Stimulated activated effector memory CD8-positive, alpha-beta T cell treated with anti-CD3 and anti-CD28 coated beads, Interleukin-12 subunit alpha, Interleukin-12 subunit beta, amount 100 ng/mL, for 72 hours (primary cell): ENCODE data around the gene TRIM26.

Experiments used
- ATAC-seq: fragments of 150-1000 bp; cut with Tn5 transposase; 2 replicates; pipeline ENCODE4 v1.10.0; 2021
- DNase-seq, 2 donors: peaks; one replicate each; pipeline ENCODE4 v3.0.0; 2021 to 2022; ENCODE audit warnings: low spot score in 2 of 2
- H3K27ac Mint-ChIP-seq: one replicate; pipeline ENCODE4 v1.8.0; 2022; ENCODE audit warnings: mild to moderate bottlenecking, mixed read lengths
- H3K36me3 Mint-ChIP-seq: one replicate; pipeline ENCODE4 v1.8.0; 2022; ENCODE audit warnings: mild to moderate bottlenecking, mixed read lengths
- H3K4me1 Mint-ChIP-seq: one replicate; pipeline ENCODE4 v1.8.0; 2022; ENCODE audit warnings: mixed read lengths
- H3K4me3 Mint-ChIP-seq: one replicate; pipeline ENCODE4 v1.8.0; 2022; ENCODE audit warnings: mild to moderate bottlenecking, mixed read lengths
- H3K9me3 Mint-ChIP-seq: one replicate; pipeline ENCODE4 v1.8.0; 2022; ENCODE audit warnings: mixed read lengths

TRIM26 gene

GRCh38 chr6:30219244-30219643, 6.0 kb upstream of the TRIM26 start:
- Mint-ChIP-seq H3K27ac (no peak overlapping the region), H3K9me3 (peaks cover 4% of the 10 kb centered on the region), H3K4me3 (no peak overlapping the region)

GRCh38 chr6:30216096-30216495, 2.9 kb upstream of the TRIM26 start:
- ATAC-seq: no peak
- Mint-ChIP-seq H3K4me1 (peaks cover 39% of the 10 kb centered on the region), H3K9me3 (no peaks in the 10 kb centered on the region), H3K36me3 (peaks cover 25% of the 10 kb centered on the region), H3K4me3 (peak overlapping the region; percentile 95), H3K27ac (no peak overlapping the region)
- DNase-seq: no peak

More at GRCh38 chr6:30219244-30219643, 6.0 kb upstream of the TRIM26 start:
- ATAC-seq (peak; percentile 58), DNase-seq (peak in 1 of 2 donors; percentile 66)
- Mint-ChIP-seq H3K36me3 (no peaks in the 10 kb centered on the region), H3K4me1 (peaks cover 14% of the 10 kb centered on the region)

DNA sequence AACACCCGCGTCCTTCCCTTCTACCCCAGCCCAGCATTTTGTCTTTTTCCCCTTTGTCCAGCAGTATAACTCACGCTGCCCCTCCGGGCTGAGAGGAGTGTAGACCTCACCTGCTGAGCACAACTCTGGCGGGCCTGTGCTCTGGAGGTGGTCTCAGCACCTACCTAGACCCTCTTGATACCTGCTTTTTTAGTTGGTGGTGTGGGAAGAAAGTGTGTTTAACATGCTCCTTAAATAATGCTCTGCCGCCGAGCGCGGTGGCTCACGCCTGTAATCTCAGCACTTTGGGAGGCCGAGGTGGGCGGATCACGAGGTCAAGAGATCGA, 1.4 kb upstream of the TRIM26 start:
- peaks cover 53% of the 10 kb centered on the region for H3K4me1 Mint-ChIP-seq
- peak overlapping the region; percentile 99 for H3K27ac Mint-ChIP-seq
- H3K9me3 Mint-ChIP-seq: no peaks in the 10 kb centered on the region
- ATAC-seq (no peak), DNase-seq (no peak)
- H3K36me3 Mint-ChIP-seq: peaks cover 35% of the 10 kb centered on the region
- peak overlapping the region; percentile 95 for H3K4me3 Mint-ChIP-seq

- peak; percentile 76 for ATAC-seq
- peaks cover 54% of the 10 kb centered on the region for H3K4me1 Mint-ChIP-seq
Observed at GRCh38 chr6:30213957-30214656, 901 bp upstream of the TRIM26 start.

DNA sequence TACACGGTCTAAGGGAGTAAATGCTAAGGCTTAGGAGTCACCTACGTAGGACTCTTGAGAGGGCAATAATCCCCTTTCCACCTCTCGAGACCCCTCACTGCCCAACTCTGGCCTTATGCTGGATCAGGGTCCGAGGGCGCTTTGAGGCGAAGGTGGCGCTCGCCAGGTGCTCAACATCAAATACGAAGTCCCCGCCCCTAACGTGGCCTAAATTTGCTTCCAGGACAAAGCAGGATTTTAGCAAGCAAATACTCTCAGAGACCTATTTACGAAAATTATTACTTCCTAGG, 406 bp upstream of the TRIM26 start:
- Mint-ChIP-seq H3K36me3 (peaks cover 42% of the 10 kb centered on the region), H3K4me1 (peaks cover 59% of the 10 kb centered on the region), H3K27ac (peak overlapping the region; percentile 99), H3K4me3 (peak overlapping the region; percentile 95), H3K9me3 (no peaks in the 10 kb centered on the region)
- DNase-seq (no peak), ATAC-seq (no peak)

More at GRCh38 chr6:30213957-30214656, 901 bp upstream of the TRIM26 start:
- Mint-ChIP-seq H3K36me3 (peaks cover 37% of the 10 kb centered on the region), H3K27ac (peak overlapping the region; percentile 99), H3K9me3 (no peaks in the 10 kb centered on the region), H3K4me3 (peak overlapping the region; percentile 95)
- DNase-seq: peak; percentile 63 to 88

GRCh38 chr6:30211899-30212298, 1.3 kb downstream of the TRIM26 start:
- Mint-ChIP-seq H3K36me3 (peaks cover 53% of the 10 kb centered on the region), H3K9me3 (no peaks in the 10 kb centered on the region), H3K4me1 (peaks cover 76% of the 10 kb centered on the region), H3K4me3 (peak overlapping the region; percentile 95), H3K27ac (peak overlapping the region; percentile 99)
- no peak for ATAC-seq
- DNase-seq: no peak

DNA sequence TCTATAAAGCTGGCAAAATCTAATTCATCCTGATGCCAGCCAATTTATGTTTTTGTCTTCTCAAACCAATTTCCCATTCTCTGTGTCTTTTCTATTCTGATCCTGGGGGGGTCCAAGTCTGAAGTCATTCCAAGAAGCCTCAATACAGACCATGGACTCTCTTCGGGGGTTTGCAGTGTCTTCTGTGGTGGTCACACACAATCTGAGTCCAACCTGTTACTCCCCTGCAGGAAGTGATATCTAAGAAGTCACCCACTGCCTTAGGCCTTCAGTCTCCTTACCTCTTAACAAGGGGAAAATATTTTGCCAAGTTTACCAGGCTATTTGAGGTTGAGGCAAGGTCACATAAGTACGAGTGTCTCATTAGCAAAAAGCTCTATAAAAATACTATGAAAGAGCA, 1.9 kb downstream of the TRIM26 start:
- H3K36me3 Mint-ChIP-seq: peaks cover 56% of the 10 kb centered on the region
- H3K27ac Mint-ChIP-seq: peak overlapping the region; percentile 83
- H3K9me3 Mint-ChIP-seq: no peaks in the 10 kb centered on the region
- ATAC-seq: no peak
- DNase-seq: no peak
- H3K4me1 Mint-ChIP-seq: peaks cover 82% of the 10 kb centered on the region
- H3K4me3 Mint-ChIP-seq: peak overlapping the region; percentile 95

DNA sequence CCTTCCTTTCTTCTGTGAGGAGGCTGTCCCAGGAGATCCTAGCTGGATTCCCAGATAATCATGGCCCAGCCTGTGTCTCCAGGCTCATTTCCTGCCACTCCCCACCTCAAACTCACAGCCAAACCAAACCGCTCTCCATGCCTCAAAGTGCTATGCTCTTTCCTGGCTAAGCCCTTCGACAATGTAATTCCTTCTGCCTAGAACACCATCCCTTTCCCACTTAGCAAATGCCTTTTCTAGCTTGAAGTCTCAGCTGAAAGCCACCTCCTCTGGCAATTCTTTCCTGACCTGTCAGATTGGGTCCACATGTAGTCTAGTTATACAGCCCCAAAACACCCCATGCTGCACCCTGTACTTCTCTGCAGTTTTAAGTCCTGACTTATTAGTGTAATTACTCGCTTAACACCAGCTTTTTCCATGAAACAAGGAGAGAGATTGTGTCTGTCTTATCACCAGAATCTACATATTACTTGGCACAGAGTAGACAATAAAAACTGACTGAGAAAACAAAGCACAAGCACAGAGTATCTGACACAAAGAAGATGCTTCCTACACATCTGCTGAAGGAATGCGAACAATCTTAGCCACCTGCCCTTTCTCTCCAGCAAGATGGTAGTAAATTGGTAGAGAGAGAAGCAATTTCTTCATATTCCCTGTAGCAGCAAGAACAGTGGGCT, 5.4 kb downstream of the TRIM26 start:
- peak overlapping the region; percentile 69 for H3K27ac Mint-ChIP-seq

DNA sequence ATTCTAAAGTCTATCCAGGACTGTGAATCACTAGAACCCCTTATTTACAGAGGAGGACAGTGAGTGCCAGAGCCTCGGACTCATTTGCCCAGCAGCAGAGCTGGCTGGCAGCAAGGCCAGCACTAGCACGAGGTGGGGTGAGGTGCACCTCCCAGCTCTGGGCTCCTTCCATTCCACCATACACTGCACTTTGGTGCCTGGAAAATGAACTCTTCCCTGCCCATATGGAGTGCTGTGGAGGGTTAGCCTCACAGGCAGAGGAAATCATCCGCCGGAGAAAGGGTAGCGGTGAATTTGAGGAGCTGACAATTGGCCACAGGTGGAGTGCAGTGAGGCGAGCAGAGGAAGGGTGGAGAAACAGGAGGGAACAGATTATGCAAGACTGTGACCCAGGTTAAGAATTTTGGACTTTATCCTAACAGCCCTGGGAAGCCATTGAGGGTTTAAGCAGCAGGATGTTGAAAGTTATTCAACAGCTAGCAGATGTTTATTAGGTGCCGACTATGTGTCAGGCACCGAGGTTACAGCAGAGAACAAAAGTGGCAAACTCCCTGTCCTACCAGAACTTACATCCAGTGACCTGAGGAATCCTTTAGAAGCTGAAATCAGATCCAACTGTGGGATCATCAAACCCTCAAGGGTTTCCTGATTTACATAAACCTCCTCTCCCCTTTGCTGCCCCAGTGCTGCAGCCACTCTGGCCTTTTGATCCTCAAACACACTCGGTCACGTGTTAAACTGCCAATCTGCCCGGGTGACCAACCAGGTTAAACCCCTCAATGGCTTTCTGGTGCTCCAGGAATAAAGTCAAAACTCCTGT, 6.2 kb downstream of the TRIM26 start:
- H3K9me3 Mint-ChIP-seq: no peaks in the 10 kb centered on the region
- peaks cover 73% of the 10 kb centered on the region for H3K4me1 Mint-ChIP-seq
- peaks cover 72% of the 10 kb centered on the region for H3K36me3 Mint-ChIP-seq
- DNase-seq (no peak), ATAC-seq (no peak)
- peak overlapping the region; percentile 69 for H3K27ac Mint-ChIP-seq
- no peak overlapping the region for H3K4me3 Mint-ChIP-seq

More for the DNA sequence above, 5.4 kb downstream of the TRIM26 start:
- peaks cover 78% of the 10 kb centered on the region for H3K4me1 Mint-ChIP-seq
- H3K36me3 Mint-ChIP-seq: peaks cover 72% of the 10 kb centered on the region
- ATAC-seq (no peak), DNase-seq (no peak)
- no peak overlapping the region for H3K4me3 Mint-ChIP-seq
- H3K9me3 Mint-ChIP-seq: no peaks in the 10 kb centered on the region

- Mint-ChIP-seq H3K4me1 (peaks cover 64% of the 10 kb centered on the region), H3K9me3 (no peaks in the 10 kb centered on the region), H3K4me3 (no peak overlapping the region), H3K36me3 (peaks cover 75% of the 10 kb centered on the region), H3K27ac (peak overlapping the region; percentile 67)
- no peak for ATAC-seq
- DNase-seq: no peak
Observed at GRCh38 chr6:30206152-30206551, 7.1 kb downstream of the TRIM26 start.

- Mint-ChIP-seq H3K4me1 (peaks cover 56% of the 10 kb centered on the region), H3K4me3 (no peak overlapping the region), H3K9me3 (no peaks in the 10 kb centered on the region), H3K36me3 (peaks cover 83% of the 10 kb centered on the region), H3K27ac (no peak overlapping the region)
- DNase-seq: no peak
- ATAC-seq: no peak
Observed at GRCh38 chr6:30204116-30204515, 9.1 kb downstream of the TRIM26 start.

DNA sequence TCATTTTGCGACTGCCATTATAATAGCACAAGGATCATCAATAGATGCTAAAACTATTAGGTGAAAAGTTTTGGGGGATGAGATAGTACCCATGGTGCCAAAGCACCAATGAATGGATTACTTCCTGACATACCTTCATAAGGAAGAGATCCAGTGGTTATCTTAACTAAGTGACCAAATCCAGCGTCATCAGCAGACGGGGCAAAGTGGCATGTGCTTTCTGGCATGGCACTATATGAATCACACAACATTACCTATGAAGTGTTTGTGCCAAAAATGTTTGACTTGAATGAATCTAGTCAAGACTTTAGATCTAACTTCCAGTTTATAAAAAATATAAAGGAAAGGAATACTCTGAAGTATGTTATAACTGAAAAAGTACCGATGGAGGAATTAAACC, 10.8 kb downstream of the TRIM26 start:
- ATAC-seq: no peak
- peaks cover 87% of the 10 kb centered on the region for H3K36me3 Mint-ChIP-seq
- H3K4me3 Mint-ChIP-seq: no peak overlapping the region
- no peaks in the 10 kb centered on the region for H3K9me3 Mint-ChIP-seq
- H3K27ac Mint-ChIP-seq: no peak overlapping the region
- H3K4me1 Mint-ChIP-seq: peaks cover 40% of the 10 kb centered on the region
- no peak for DNase-seq

- no peak for ATAC-seq
- H3K27ac Mint-ChIP-seq: peak overlapping the region; percentile 62
- H3K36me3 Mint-ChIP-seq: peaks cover 91% of the 10 kb centered on the region
- H3K4me1 Mint-ChIP-seq: peaks cover 31% of the 10 kb centered on the region
- no peak overlapping the region for H3K4me3 Mint-ChIP-seq
- H3K9me3 Mint-ChIP-seq: no peaks in the 10 kb centered on the region
- peak in 1 of 2 donors; percentile 43 for DNase-seq
Observed at GRCh38 chr6:30200551-30201281, 12.5 kb downstream of the TRIM26 start.

DNA sequence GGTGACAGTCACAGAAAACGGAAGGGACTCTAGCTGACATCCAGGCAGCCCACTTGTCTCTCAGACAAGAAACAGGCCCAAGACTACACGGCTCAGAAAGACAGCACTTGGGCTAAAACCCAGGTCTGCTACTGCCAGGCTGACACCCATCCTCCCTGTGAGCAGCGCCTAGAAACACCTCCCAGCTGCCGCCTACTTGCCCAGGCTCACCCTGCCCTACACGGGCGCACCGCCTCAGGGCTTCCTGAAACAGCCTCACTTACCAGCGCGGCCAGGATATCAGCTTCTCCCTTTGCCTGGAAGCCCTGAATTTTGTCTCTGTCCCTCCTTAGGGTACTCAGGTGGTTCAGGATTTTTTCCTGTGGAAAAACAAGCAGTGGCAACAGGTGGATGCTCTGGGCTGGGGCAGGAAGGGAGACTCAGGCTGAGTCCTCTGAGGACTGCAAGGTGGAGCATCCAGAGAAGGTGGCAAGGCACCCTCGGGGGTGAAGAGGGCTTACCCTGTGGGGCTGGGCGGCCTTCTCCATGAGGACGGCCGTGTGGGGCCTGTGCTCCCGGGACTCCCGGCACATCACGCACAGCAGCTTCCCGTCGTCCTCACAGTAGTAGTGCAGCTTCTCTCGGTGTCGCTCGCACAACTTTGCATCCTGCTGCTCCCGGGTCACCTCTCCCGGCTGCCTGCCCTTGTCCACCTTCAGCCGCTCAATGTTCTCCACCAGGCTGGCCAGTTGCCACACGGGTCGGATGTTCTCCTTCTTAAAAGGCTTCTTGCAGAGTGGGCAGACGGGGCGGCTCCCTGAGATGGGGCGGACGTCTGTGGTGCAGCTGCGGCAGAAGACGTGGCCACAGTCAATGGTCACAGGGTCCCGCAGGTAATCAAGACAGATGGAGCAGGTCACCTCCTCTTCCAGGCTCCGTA, 14.8 kb downstream of the TRIM26 start:
- H3K9me3 Mint-ChIP-seq: no peaks in the 10 kb centered on the region
- peak in 1 of 2 donors; percentile 43 for DNase-seq
- H3K4me3 Mint-ChIP-seq: no peak overlapping the region
- H3K27ac Mint-ChIP-seq: peak overlapping the region; percentile 63
- peaks cover 99% of the 10 kb centered on the region for H3K36me3 Mint-ChIP-seq
- no peak for ATAC-seq
- H3K4me1 Mint-ChIP-seq: peaks cover 15% of the 10 kb centered on the region
